ENCODE data around the gene TCF12. TPM values are rescaled to one million over a fixed set of nuclear protein-coding genes. Genes with fewer than 3 reads are reported as not detected.

Gene TCF12
- total RNA-seq, 1 experiment from 2014 or later, result 157 TPM

GRCh38 chr15:57253082-57253481, 334.6 kb downstream of the TCF12 start:
- no peak for DNase-seq (ENCODE audit: low read depth)

GRCh38 chr15:57253500-57253899, 335.1 kb downstream of the TCF12 start:
- no peak for DNase-seq (ENCODE audit: low read depth)

- DNase-seq (ENCODE audit: low read depth), result no peak
Observed at GRCh38 chr15:57255751-57256341, 337.4 kb downstream of the TCF12 start.

GRCh38 chr15:57256939-57257338, 338.5 kb downstream of the TCF12 start:
- DNase-seq (ENCODE audit: low read depth), result no peak

- no peak for DNase-seq (ENCODE audit: low read depth)
Observed at GRCh38 chr15:57259568-57260040, 341.2 kb downstream of the TCF12 start.

GRCh38 chr15:57263520-57263919, 345.1 kb downstream of the TCF12 start:
- no peak for DNase-seq (ENCODE audit: low read depth)

- no peak for DNase-seq (ENCODE audit: low read depth)
Observed at GRCh38 chr15:57272771-57273357, 354.4 kb downstream of the TCF12 start.

- no peak for DNase-seq (ENCODE audit: low read depth)
Observed at GRCh38 chr15:57273402-57273801, 355.0 kb downstream of the TCF12 start.

GRCh38 chr15:57278439-57278838, 360.0 kb downstream of the TCF12 start:
- no peak for DNase-seq (ENCODE audit: low read depth)

GRCh38 chr15:57280464-57280863, 362.0 kb downstream of the TCF12 start:
- DNase-seq (ENCODE audit: low read depth), result no peak

GRCh38 chr15:57281321-57281720, 362.9 kb downstream of the TCF12 start:
- no peak for DNase-seq (ENCODE audit: low read depth)

GRCh38 chr15:57282686-57283085, 364.2 kb downstream of the TCF12 start:
- no peak for DNase-seq (ENCODE audit: low read depth)

- DNase-seq (ENCODE audit: low read depth), result no peak
Observed at GRCh38 chr15:57283774-57284503, 365.5 kb downstream of the TCF12 start.

- no peak for DNase-seq (ENCODE audit: low read depth)
Observed at GRCh38 chr15:57284535-57284934, 366.1 kb downstream of the TCF12 start.

GRCh38 chr15:57285386-57285785, 366.9 kb downstream of the TCF12 start:
- no peak for DNase-seq (ENCODE audit: low read depth)

- no peak for DNase-seq (ENCODE audit: low read depth)
Observed at GRCh38 chr15:57286446-57287122, 368.1 kb downstream of the TCF12 start.

- DNase-seq (ENCODE audit: low read depth), result no peak
Observed at GRCh38 chr15:57287123-57287521, 368.7 kb downstream of the TCF12 start.

- DNase-seq (ENCODE audit: low read depth), result no peak
Observed at GRCh38 chr15:57288926-57289580, 370.6 kb downstream of the TCF12 start.

- no peak for DNase-seq (ENCODE audit: low read depth)
Observed at GRCh38 chr15:57290187-57290586, 371.7 kb downstream of the TCF12 start.

- DNase-seq (ENCODE audit: low read depth), result no peak
Observed at GRCh38 chr15:57290826-57291225, 372.4 kb downstream of the TCF12 start.

- no peak for DNase-seq (ENCODE audit: low read depth)
Observed at GRCh38 chr15:57296473-57297162, 378.2 kb downstream of the TCF12 start.
